GM12801 (cell line): ENCODE data around the gene FBL.

Source experiments
- CTCF ChIP-seq: IDR thresholded peaks from one replicate; pipeline ENCODE4 v1.5.1; 2011; ENCODE audit warnings: control low read depth; ENCODE audit not compliant: insufficient read length; ENCODE audit errors: extremely low read depth

Gene FBL

GRCh38 chr19:39845933-39846677 lies at the start of gene FBL:
Gene FBL (minus strand): TSS chr19:39846379. CDS start chr19:39846300, 79 bp downstream.
- no peak for TF ChIP-seq CTCF

DNA sequence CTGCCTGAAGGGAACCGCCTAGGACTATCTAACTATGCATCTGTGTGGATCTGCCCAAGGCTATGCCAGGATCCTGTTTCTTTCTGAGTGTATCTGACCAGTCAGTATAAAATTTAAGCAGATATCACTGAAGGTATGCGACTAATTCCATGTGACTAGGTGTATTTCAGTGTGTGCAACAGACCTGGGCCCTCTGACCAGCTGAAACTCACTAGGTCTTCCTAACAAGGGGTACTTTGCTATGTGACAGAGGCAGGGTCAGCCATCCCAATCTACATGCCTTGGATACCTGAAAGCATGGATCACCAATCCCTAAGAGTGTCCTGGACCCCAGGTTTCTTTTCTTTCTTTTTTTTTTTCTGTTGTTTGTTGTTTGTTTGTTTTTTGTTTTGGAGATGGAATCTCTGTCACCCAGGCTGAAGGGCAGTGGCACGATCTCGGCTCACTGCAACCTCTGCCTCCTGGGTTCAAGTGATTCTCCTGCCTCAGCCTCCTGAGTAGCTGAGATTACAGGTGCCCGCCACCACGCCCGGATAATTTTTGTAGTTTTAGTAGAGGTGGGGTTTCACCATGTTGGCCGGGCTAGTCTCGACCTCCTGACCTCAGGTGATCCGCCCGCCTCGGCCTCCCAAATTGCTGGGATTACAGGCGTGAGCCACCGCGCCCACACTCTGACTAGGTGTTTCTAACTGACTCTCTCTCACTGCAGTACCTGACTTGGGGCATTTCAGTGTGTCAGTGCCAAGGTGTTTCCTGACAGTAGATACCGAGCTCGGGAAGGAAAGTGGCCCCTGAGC lies 44.8 kb upstream of the FBL start:
- TF ChIP-seq CTCF = no peak

- no peak for TF ChIP-seq CTCF
These were observed 32.2 kb upstream of the FBL start for GRCh38 chr19:39878398-39878797.

DNA sequence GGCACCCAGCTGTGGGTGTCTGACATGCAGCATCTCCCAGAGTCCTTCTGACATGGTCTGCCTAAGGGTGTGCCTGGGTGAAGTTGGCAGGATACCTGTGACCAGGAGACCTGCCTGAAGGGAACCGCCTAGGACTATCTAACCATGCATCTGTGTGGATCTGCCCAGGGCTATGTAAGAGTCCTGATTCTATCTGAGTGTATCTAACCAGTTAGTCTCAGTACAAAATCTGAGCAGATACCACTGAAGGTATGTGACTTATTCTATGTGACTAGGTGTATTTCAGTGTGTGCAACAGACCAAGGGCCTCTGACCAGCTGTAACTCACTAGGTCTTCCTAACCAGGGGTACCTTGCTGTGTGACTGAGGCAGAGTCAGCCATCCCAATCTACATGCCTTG lies 28.2 kb upstream of the FBL start:
- no peak for TF ChIP-seq CTCF

- no peak for TF ChIP-seq CTCF
These were observed 27.2 kb upstream of the FBL start for GRCh38 chr19:39873385-39873784.

DNA sequence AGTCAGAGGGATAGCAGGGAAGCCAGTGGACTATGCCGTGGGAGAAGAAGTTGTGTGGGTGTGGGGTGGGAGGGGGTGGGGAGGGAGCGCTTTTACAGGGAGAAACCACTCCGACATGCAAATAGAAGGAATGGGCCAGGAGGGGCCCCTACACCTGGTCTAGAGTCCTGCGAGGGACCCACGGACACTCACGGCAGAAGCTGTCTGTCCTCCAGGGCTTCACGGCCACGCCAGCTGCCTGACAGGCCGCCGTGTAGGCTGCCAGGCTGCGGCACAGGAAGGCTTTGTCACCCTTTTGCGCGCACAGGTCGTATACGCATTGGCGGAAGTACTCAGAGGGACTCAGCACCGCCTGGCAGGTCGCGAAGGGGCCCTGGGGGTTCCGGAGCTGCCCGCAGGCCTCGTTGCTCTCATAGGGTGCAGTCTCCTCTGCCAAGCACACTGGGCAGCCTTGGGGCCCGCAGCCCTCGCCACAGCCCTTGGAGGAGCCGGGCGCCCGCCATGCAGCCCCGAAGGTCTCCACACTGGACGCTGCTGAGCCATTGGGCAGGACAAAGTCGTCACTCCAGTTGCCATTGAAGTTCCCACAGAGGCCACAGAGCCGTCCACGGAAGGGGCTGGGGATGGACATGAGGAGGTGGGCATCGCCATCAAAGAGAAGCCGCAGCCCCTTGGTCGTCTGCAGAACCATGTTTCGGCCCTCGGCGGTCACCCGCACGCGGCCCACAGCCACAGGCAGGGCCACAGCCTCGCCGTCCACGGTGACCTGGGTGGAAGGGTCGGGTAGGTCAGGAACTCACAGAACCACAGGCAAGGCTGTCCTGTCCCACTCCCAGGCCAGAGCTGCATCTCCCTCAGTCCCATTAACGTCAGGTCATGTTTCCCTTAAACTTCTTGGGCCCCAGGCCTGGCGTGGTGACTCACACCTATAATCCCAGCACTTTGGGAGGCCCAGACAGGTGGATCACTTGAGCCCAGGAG lies 26.0 kb upstream of the FBL start:
- no peak for TF ChIP-seq CTCF

GRCh38 chr19:39871362-39871761 lies 25.2 kb upstream of the FBL start:
- TF ChIP-seq CTCF = no peak
